HCT116 (cell line): ENCODE results near the gene ALLC. TPM values are rescaled to one million over a fixed set of nuclear protein-coding genes. Genes with fewer than 3 reads are reported as not detected.

ENCODE experiments used
- ATAC-seq: fragments of 200-7000 bp; cut with Tn5 transposase; 2 replicates; pipeline ENCODE4 v1.9.1; 2020; ENCODE audit warnings: mild to moderate bottlenecking, moderate library complexity
- BruUV-seq: library from RNA; stranded (reverse); fragments of 400-500 nt; replicated peaks from 2 replicates; lab custom pipeline; 2021; lab: Mats Ljungman, UMichigan
- CTCF ChIA-PET: fragments of 300-600 bp; sonication (Branson Sonifier 250); formaldehyde crosslinking; loops from one replicate; lab custom pipeline; 2021; ENCODE audit warnings: antibody characterized with exemption; lab: Charles Lee
- POLR2A ChIA-PET: fragments of 300-600, 350-600 bp; sonication (Branson Sonifier 250); formaldehyde crosslinking; loops from one replicate; lab custom pipeline; 2021; ENCODE audit warnings: antibody characterized with exemption; lab: Charles Lee
- RAD21 ChIA-PET, 2 experiments: fragments of 300-600 bp; sonication (Branson Sonifier 250); formaldehyde crosslinking; loops; one replicate each; lab custom pipeline; 2023; ENCODE audit warnings: low total read pairs in 2 of 2; ENCODE audit not compliant: uncharacterized antibody in 2 of 2, unreplicated experiment in 2 of 2, low non-redundant PET in 1 of 2; lab: Charles Lee
- DNase-seq: peaks from one replicate; pipeline ENCODE4 v3.0.0-alpha.2; 2010; ENCODE audit warnings: low read depth, low spot score
- H2AFZ ChIP-seq: fragments of 200-600 bp; shearing (Covaris generic), sonication (generic); 2 replicates; pipeline ENCODE4 v1.6.1; 2017; ENCODE audit warnings: low read depth, mixed run types, mixed read lengths, antibody characterized with exemption, low read length; ENCODE audit not compliant: poor library complexity, severe bottlenecking
- H3K27ac ChIP-seq: 2 replicates; pipeline ENCODE4 v1.5.1; 2012; ENCODE audit warnings: low read depth, low read length
- H3K27me3 ChIP-seq: fragments of 200-600 bp; sonication (generic); 2 replicates; pipeline ENCODE4 v1.6.1; 2016; ENCODE audit warnings: mixed run types, low read length, mixed read lengths; ENCODE audit not compliant: insufficient read depth
- H3K36me3 ChIP-seq, 2 experiments: fragments of 200-500 bp in 1 of 2; fragments of 200-600 bp in 1 of 2; sonication (Bioruptor generic) in 1 of 2; sonication (generic) in 1 of 2; 2 replicates each; pipeline versions ENCODE4 v1.5.1 to v1.6.1; 2014 to 2016; ENCODE audit warnings: low read length in 2 of 2, inconsistent platforms in 1 of 2, mixed read lengths in 1 of 2, mixed run types in 1 of 2; ENCODE audit not compliant: insufficient read depth in 2 of 2, control insufficient read depth in 1 of 2
- H3K4me1 ChIP-seq, 2 experiments: fragments of 200-600 bp in 1 of 2; sonication (generic) in 1 of 2; 2 replicates each; pipeline versions ENCODE4 v1.5.1 to v1.6.1; 2012 to 2017; ENCODE audit warnings: low read length in 2 of 2, inconsistent platforms in 1 of 2, mild to moderate bottlenecking in 1 of 2, mixed read lengths in 1 of 2, mixed run types in 1 of 2, moderate library complexity in 1 of 2; ENCODE audit not compliant: insufficient read depth in 2 of 2, control insufficient read depth in 1 of 2
- H3K4me2 ChIP-seq: fragments of 200-600 bp; sonication (generic); 2 replicates; pipeline ENCODE4 v1.6.1; 2017; ENCODE audit warnings: mixed run types, low read length, mixed read lengths
- H3K4me3 ChIP-seq, 2 experiments: fragments of 200-600 bp in 1 of 2; sonication (generic) in 1 of 2; replicated peaks in 1 of 2; 2 replicates each; pipeline ENCODE4 v1.5.1; 2011 to 2016; ENCODE audit warnings: low read length in 2 of 2, control low read depth in 1 of 2, low read depth in 1 of 2, mild to moderate bottlenecking in 1 of 2, mixed read lengths in 1 of 2, mixed run types in 1 of 2
- H3K79me2 ChIP-seq: fragments of 200-600 bp; sonication (generic); 2 replicates; pipeline ENCODE4 v1.6.1; 2017; ENCODE audit warnings: mild to moderate bottlenecking, mixed run types, low read length, moderate library complexity, mixed read lengths; ENCODE audit not compliant: insufficient read depth
- H3K9ac ChIP-seq: fragments of 200-600 bp; sonication (generic); 2 replicates; pipeline ENCODE4 v1.6.1; 2016; ENCODE audit warnings: low read length, mixed read lengths
- H3K9me2 ChIP-seq: fragments of 200-600 bp; sonication (generic), shearing (Covaris generic); 2 replicates; pipeline ENCODE4 v1.6.1; 2017; ENCODE audit warnings: mixed run types, mild to moderate bottlenecking, moderate library complexity; ENCODE audit not compliant: insufficient read depth
- H3K9me3 ChIP-seq, 2 experiments: fragments of 200-500 bp in 1 of 2; fragments of 200-600 bp in 1 of 2; sonication (Bioruptor generic) in 1 of 2; sonication (generic) in 1 of 2; 2 replicates each; pipeline ENCODE4 v1.6.1; 2014 to 2017; ENCODE audit warnings: low read length in 2 of 2, mixed read lengths in 2 of 2, inconsistent platforms in 1 of 2, low read depth in 1 of 2, mild to moderate bottlenecking in 1 of 2, mixed run types in 1 of 2, moderate library complexity in 1 of 2; ENCODE audit not compliant: control insufficient read depth in 1 of 2, insufficient read depth in 1 of 2
- H4K20me1 ChIP-seq: fragments of 200-600 bp; sonication (generic), shearing (Covaris generic); 2 replicates; pipeline ENCODE4 v1.6.1; 2017; ENCODE audit warnings: mixed run types, mild to moderate bottlenecking, moderate library complexity; ENCODE audit not compliant: insufficient read depth
- CEBPB ChIP-seq: IDR thresholded peaks from 2 replicates; pipeline ENCODE4 v1.6.1; 2012; ENCODE audit warnings: low read depth
- EGR1 ChIP-seq: IDR thresholded peaks from 2 replicates; pipeline ENCODE4 v1.6.1; 2012; ENCODE audit warnings: low read depth
- ELF1 ChIP-seq: IDR thresholded peaks from 2 replicates; pipeline ENCODE4 v1.6.1; 2012; ENCODE audit warnings: low read depth, borderline replicate concordance
- EZH2phosphoT487 ChIP-seq: fragments of 200-600 bp; IDR thresholded peaks from 2 replicates; pipeline ENCODE4 v1.6.1; 2018; ENCODE audit warnings: antibody characterized with exemption, borderline replicate concordance
- MAX ChIP-seq: IDR thresholded peaks from 2 replicates; pipeline ENCODE4 v1.6.1; 2012
- POLR2A ChIP-seq: IDR thresholded peaks from 2 replicates; pipeline ENCODE4 v1.7.0; 2011; ENCODE audit warnings: borderline replicate concordance; ENCODE audit not compliant: insufficient read depth, insufficient read length; ENCODE audit errors: extremely low read depth
- POLR2AphosphoS5 ChIP-seq: IDR thresholded peaks from 2 replicates; pipeline ENCODE4 v1.6.1; 2011; ENCODE audit warnings: mild to moderate bottlenecking, low read depth, low read length, moderate library complexity
- SRF ChIP-seq: IDR thresholded peaks from 2 replicates; pipeline ENCODE4 v1.6.1; 2012; ENCODE audit warnings: low read depth
- TCF7L2 ChIP-seq: IDR thresholded peaks from 2 replicates; pipeline ENCODE4 v1.7.0; 2011; ENCODE audit warnings: borderline replicate concordance, inconsistent platforms; ENCODE audit not compliant: insufficient read depth, insufficient read length; ENCODE audit errors: extremely low read depth
- ZNF274 ChIP-seq: fragments of 200-500 bp; sonication (Bioruptor generic); IDR thresholded peaks from 2 replicates; pipeline ENCODE4 v1.6.1; 2014; ENCODE audit warnings: mild to moderate bottlenecking, low read depth, low read length, inconsistent platforms
- intact Hi-C: fragments of 100-400 bp; cut with micrococcal nuclease; formaldehyde crosslinking; loops from 2 replicates; pipeline ENCODE4 v1.10.0; 2022
- total RNA-seq: library from RNA; stranded (reverse); gene quantifications from one replicate; pipeline ENCODE4 v1.2.1, GENCODE V29; 2021; ENCODE audit not compliant: unreplicated experiment
- TF ChIP-seq, protein P1 (sequence below): IDR thresholded peaks from 2 replicates; pipeline ENCODE4 v1.6.1; 2012; ENCODE audit warnings: low read depth
- TF ChIP-seq, protein P2 (sequence below): IDR thresholded peaks from 2 replicates; pipeline ENCODE4 v1.6.1; 2011; ENCODE audit warnings: mild to moderate bottlenecking, low read length, moderate library complexity; ENCODE audit not compliant: insufficient replicate concordance; ENCODE audit errors: extremely low read depth

The ALLC gene
- total RNA-seq, 1 experiment from 2014 or later: not detected

DNA sequence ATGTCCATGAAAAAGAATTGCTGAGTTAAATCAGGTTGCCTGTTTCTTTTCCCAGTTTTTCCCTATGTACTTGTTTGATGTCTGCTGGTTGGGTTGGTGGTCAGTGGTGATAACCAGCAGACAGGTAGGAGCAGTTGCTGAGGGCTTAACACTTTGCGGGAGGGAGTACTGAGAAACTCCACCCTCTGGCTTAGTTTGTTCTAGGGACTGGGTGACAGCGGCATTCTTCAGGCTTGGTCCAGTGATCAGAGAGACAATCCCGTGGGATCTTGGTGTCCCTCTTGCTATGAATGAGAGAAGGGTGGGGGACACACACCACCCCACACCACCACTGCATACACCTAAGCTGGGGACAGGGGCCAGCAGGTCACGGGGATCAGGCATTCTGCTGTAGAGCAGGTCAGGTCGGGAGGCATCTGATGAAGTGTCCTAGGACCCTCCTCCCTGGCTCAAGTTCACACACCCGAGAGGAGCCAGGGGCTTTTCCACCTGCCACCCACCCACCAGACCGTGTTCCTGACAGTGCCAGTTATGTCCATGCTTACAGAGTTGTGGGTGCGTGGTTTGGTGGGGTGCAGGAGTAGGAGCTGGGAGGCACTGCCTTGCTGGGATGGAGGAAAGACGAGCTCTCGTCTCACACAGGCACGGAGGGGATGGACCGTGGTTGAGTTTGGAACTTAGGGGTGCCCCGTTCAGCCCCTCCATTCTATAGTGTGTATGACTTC, 21.3 kb upstream of the ALLC start:
- Histone ChIP-seq H3K4me2 (no peak overlapping the region), H3K9me2 (no peaks in the 10 kb centered on the region), H2AFZ (no peak overlapping the region), H3K36me3 (no peaks in the 10 kb centered on the region), H3K4me1 (no peaks in the 10 kb centered on the region), H3K27me3 (no peaks in the 10 kb centered on the region), H3K9me3 (no peaks in the 10 kb centered on the region), H4K20me1 (no peaks in the 10 kb centered on the region), H3K27ac (no peak overlapping the region), H3K4me3 (no peak overlapping the region), H3K79me2 (no peaks in the 10 kb centered on the region), H3K9ac (no peak overlapping the region)
- TF ChIP-seq ELF1: no peak
- no peak for TF ChIP-seq POLR2AphosphoS5
- no peak for TF ChIP-seq CEBPB
- RAD21 ChIA-PET: no interaction called here
- ATAC-seq (no peak), DNase-seq (no peak)
- CTCF ChIA-PET: interaction anchor here (1.3 kb wide), 1 partner anchor 8 kb away, joined by 3 read pairs; no protein-coding TSS in a partner anchor
- POLR2A ChIA-PET: no interaction called here
- intact Hi-C loops: no loop called here
- no TSS peak for BruUV-seq

GRCh38 chr2:3637311-3637675, 20.7 kb upstream of the ALLC start:
- Histone ChIP-seq H3K4me3 (no peak overlapping the region), H3K9ac (no peak overlapping the region), H3K4me1 (no peaks in the 10 kb centered on the region), H2AFZ (no peak overlapping the region), H3K4me2 (no peak overlapping the region), H3K27ac (no peak overlapping the region), H3K9me3 (no peaks in the 10 kb centered on the region), H3K79me2 (no peaks in the 10 kb centered on the region), H3K9me2 (no peaks in the 10 kb centered on the region), H3K36me3 (no peaks in the 10 kb centered on the region), H3K27me3 (no peaks in the 10 kb centered on the region), H4K20me1 (no peaks in the 10 kb centered on the region)
- RAD21 ChIA-PET: no interaction called here
- CTCF ChIA-PET: interaction anchor here (1.3 kb wide), 1 partner anchor 9 kb away, joined by 3 read pairs; no protein-coding TSS in a partner anchor
- DNase-seq (no peak), ATAC-seq (no peak)
- intact Hi-C loops: no loop called here
- no TSS peak for BruUV-seq
- POLR2A ChIA-PET: no interaction called here
- TF ChIP-seq ZNF274 (no peak), POLR2A (no peak), EZH2phosphoT487 (no peak), EGR1 (no peak), CEBPB (no peak), TCF7L2 (no peak), SRF (no peak), ELF1 (no peak), MAX (no peak)
- TF ChIP-seq, protein P1, sequence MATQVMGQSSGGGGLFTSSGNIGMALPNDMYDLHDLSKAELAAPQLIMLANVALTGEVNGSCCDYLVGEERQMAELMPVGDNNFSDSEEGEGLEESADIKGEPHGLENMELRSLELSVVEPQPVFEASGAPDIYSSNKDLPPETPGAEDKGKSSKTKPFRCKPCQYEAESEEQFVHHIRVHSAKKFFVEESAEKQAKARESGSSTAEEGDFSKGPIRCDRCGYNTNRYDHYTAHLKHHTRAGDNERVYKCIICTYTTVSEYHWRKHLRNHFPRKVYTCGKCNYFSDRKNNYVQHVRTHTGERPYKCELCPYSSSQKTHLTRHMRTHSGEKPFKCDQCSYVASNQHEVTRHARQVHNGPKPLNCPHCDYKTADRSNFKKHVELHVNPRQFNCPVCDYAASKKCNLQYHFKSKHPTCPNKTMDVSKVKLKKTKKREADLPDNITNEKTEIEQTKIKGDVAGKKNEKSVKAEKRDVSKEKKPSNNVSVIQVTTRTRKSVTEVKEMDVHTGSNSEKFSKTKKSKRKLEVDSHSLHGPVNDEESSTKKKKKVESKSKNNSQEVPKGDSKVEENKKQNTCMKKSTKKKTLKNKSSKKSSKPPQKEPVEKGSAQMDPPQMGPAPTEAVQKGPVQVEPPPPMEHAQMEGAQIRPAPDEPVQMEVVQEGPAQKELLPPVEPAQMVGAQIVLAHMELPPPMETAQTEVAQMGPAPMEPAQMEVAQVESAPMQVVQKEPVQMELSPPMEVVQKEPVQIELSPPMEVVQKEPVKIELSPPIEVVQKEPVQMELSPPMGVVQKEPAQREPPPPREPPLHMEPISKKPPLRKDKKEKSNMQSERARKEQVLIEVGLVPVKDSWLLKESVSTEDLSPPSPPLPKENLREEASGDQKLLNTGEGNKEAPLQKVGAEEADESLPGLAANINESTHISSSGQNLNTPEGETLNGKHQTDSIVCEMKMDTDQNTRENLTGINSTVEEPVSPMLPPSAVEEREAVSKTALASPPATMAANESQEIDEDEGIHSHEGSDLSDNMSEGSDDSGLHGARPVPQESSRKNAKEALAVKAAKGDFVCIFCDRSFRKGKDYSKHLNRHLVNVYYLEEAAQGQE: no peak
- TF ChIP-seq, protein P2, sequence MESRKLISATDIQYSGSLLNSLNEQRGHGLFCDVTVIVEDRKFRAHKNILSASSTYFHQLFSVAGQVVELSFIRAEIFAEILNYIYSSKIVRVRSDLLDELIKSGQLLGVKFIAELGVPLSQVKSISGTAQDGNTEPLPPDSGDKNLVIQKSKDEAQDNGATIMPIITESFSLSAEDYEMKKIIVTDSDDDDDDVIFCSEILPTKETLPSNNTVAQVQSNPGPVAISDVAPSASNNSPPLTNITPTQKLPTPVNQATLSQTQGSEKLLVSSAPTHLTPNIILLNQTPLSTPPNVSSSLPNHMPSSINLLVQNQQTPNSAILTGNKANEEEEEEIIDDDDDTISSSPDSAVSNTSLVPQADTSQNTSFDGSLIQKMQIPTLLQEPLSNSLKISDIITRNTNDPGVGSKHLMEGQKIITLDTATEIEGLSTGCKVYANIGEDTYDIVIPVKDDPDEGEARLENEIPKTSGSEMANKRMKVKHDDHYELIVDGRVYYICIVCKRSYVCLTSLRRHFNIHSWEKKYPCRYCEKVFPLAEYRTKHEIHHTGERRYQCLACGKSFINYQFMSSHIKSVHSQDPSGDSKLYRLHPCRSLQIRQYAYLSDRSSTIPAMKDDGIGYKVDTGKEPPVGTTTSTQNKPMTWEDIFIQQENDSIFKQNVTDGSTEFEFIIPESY: no peak
